ENCODE data around the gene NHLRC2. TPM values are rescaled to one million over a fixed set of nuclear protein-coding genes. Genes with fewer than 3 reads are reported as not detected.
A peak's percentile ranks its signal among the peaks of the same experiment; 100 is the strongest.
"Not testable (repeated sequence)": the region's sequence is repeated elsewhere in the genome, so short reads cannot be mapped to it uniquely, and the experiment has no call there.

Gene NHLRC2
- total RNA-seq, 1 experiment from 2014 or later, result 30.8 TPM

DNA sequence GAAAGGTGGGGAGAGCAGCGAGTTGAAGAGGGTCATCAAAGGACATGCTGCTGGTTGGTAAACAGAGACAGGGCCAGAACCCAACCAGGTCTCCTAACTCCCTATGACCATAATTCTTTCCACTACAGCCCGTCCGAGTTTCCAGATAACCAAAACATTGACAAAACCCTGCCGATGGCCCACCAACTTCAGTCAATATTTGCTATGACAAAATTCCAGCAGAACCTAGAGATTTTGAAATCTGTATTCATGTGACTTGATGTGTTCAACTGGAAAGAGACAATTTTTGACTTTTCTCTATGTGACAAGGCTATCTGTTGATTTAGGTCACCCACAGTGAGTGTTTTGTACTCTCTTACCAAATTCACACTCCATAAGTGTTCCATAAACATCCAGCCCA, 86.7 kb downstream of the NHLRC2 start:
- no peaks in the 10 kb centered on the region for H3K9me3 Mint-ChIP-seq (ENCODE audit: unreplicated experiment)
- no peaks in the 10 kb centered on the region for H3K36me3 ChIP-seq (ENCODE audit: control insufficient read depth, insufficient read depth, low read length)
- peaks cover 17% of the 10 kb centered on the region for H3K4me1 ChIP-seq
- H3K27me3 Mint-ChIP-seq (ENCODE audit: insufficient read depth, unreplicated experiment), result no peaks in the 10 kb centered on the region
- intact Hi-C loops (cut with micrococcal nuclease; ENCODE audit: unreplicated experiment), result no loop called here
- no peak for DNase-seq
- H3K36me3 Mint-ChIP-seq (ENCODE audit: insufficient read depth, unreplicated experiment), result peaks cover 4% of the 10 kb centered on the region
- 0 out of 2 replicates have a peak, but pooled peaks cover 4% of the 10 kb centered on the region for H3K9me3 ChIP-seq
- TF ChIP-seq, protein P1, sequence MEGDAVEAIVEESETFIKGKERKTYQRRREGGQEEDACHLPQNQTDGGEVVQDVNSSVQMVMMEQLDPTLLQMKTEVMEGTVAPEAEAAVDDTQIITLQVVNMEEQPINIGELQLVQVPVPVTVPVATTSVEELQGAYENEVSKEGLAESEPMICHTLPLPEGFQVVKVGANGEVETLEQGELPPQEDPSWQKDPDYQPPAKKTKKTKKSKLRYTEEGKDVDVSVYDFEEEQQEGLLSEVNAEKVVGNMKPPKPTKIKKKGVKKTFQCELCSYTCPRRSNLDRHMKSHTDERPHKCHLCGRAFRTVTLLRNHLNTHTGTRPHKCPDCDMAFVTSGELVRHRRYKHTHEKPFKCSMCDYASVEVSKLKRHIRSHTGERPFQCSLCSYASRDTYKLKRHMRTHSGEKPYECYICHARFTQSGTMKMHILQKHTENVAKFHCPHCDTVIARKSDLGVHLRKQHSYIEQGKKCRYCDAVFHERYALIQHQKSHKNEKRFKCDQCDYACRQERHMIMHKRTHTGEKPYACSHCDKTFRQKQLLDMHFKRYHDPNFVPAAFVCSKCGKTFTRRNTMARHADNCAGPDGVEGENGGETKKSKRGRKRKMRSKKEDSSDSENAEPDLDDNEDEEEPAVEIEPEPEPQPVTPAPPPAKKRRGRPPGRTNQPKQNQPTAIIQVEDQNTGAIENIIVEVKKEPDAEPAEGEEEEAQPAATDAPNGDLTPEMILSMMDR (IDR thresholded peaks at IDR 0.05; ENCODE audit: insufficient read depth in 1 of 2, low read depth in 1 of 2, low read length in 1 of 2, severe bottlenecking in 1 of 2, unreplicated experiment in 1 of 2), result no peak
- H3K4me1 Mint-ChIP-seq (ENCODE audit: low read depth, unreplicated experiment), result peaks cover 17% of the 10 kb centered on the region
- CTCF ChIA-PET, result no interaction called here
- H3K27ac Mint-ChIP-seq (ENCODE audit: unreplicated experiment), result no peak overlapping the region
- no TSS peak for BruUV-seq (replicated peaks)
- H3K4me3 ChIP-seq (ENCODE audit: low read depth, low read length), result no peak overlapping the region
- H3K27me3 ChIP-seq (replicated peaks; ENCODE audit: control insufficient read depth, insufficient read depth, low read length), result no peaks in the 10 kb centered on the region
- POLR2A ChIA-PET, result no interaction called here
- H3K4me3 Mint-ChIP-seq (ENCODE audit: unreplicated experiment), result no peak overlapping the region

DNA sequence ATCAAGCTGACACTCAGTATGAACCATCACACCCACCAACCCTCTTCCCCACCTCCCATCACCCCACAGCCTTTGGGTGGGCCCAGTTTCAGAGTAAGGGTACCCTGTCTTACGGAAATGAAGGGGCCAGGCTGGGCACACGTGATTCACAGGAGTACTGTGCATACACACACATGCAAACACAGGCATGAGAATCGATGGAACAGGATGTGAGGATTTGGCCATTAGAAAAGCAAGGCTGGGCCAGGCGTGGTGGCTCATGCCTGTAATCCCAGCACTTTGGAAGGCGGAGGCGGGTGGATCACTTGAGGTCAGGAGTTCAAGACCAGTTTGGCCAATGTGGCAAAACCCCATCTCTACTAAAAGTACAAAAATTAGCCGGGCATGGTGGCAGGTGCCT, 88.7 kb downstream of the NHLRC2 start:
- H3K27me3 Mint-ChIP-seq (ENCODE audit: insufficient read depth, unreplicated experiment); BruUV-seq (replicated peaks); H3K27ac Mint-ChIP-seq (ENCODE audit: unreplicated experiment); POLR2A ChIA-PET; H3K9me3 Mint-ChIP-seq (ENCODE audit: unreplicated experiment); H3K9me3 ChIP-seq; DNase-seq; H3K27me3 ChIP-seq (replicated peaks; ENCODE audit: control insufficient read depth, insufficient read depth, low read length); H3K4me3 Mint-ChIP-seq (ENCODE audit: unreplicated experiment); intact Hi-C loops (cut with micrococcal nuclease; ENCODE audit: unreplicated experiment); H3K36me3 ChIP-seq (ENCODE audit: control insufficient read depth, insufficient read depth, low read length); H3K4me3 ChIP-seq (ENCODE audit: low read depth, low read length); H3K36me3 Mint-ChIP-seq (ENCODE audit: insufficient read depth, unreplicated experiment): not testable (repeated sequence)
- CTCF ChIA-PET, result interaction anchor here (0.6 kb wide), 1 partner anchor 139 kb away, joined by 7 read pairs; no protein-coding TSS in a partner anchor
- peaks cover 31% of the 10 kb centered on the region for H3K4me1 ChIP-seq
- peaks cover 24% of the 10 kb centered on the region for H3K4me1 Mint-ChIP-seq (ENCODE audit: low read depth, unreplicated experiment)

DNA sequence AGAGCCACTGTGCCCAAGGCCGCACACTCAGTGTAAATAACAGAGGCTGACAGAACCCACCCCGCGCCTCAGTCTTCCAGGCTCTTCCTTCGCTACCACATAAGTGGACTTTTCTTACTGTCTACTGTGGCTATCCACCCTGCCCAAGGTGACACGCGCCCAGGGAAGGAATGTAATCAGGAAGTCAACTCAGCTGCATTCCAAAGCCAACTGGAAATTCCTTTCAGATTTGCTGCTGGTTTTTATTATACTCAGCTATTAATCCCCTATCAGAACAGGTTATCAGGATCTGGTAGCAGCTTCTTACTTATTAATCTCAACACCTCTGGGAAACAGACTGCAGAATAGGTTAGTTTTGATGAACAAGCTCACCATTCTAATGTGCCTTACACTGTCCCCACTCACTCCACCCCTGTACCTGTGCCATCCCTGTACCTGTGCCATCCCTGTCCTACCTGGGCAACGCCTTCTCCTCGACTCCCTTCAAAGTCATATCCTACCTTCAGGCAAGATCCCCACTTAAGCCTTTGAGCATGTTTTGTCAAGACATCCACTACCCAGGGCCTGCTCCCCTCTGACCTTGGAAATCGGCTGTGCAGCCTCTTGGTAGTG, 90.7 kb downstream of the NHLRC2 start:
- CTCF ChIA-PET, result no interaction called here
- Mint-ChIP-seq H3K27me3 (ENCODE audit: insufficient read depth, unreplicated experiment) (no peaks in the 10 kb centered on the region), H3K27ac (ENCODE audit: unreplicated experiment) (peak overlapping the region; percentile 62), H3K4me1 (ENCODE audit: low read depth, unreplicated experiment) (peaks cover 24% of the 10 kb centered on the region), H3K9me3 (ENCODE audit: unreplicated experiment) (peaks cover 5% of the 10 kb centered on the region), H3K36me3 (ENCODE audit: insufficient read depth, unreplicated experiment) (no peaks in the 10 kb centered on the region), H3K4me3 (ENCODE audit: unreplicated experiment) (no peak overlapping the region)
- POLR2A ChIA-PET, result no interaction called here
- peak; percentile 67 to 77 for DNase-seq
- peaks cover 31% of the 10 kb centered on the region for H3K4me1 ChIP-seq
- BruUV-seq (replicated peaks), result no TSS peak
- TF ChIP-seq, protein P1 (IDR thresholded peaks at IDR 0.05; ENCODE audit: insufficient read depth in 1 of 2, low read depth in 1 of 2, low read length in 1 of 2, severe bottlenecking in 1 of 2, unreplicated experiment in 1 of 2), result no peak
- H3K4me3 ChIP-seq (ENCODE audit: low read depth, low read length), result no peak overlapping the region
- H3K27me3 ChIP-seq (replicated peaks; ENCODE audit: control insufficient read depth, insufficient read depth, low read length), result no peaks in the 10 kb centered on the region
- no peaks in the 10 kb centered on the region for H3K36me3 ChIP-seq (ENCODE audit: control insufficient read depth, insufficient read depth, low read length)
- 0 out of 2 replicates have a peak, but pooled peaks cover 4% of the 10 kb centered on the region for H3K9me3 ChIP-seq
- intact Hi-C loops (cut with micrococcal nuclease; ENCODE audit: unreplicated experiment), result loop anchor here (1.0 kb wide), 1 partner anchor 13 kb away; no protein-coding TSS in a partner anchor

Data from Caco-2 (cell line).